HG03175 (cell line): Measurements from ENCODE around the gene DMP1.

ENCODE experiments used
- ATAC-seq: cut with Tn5 transposase; IDR thresholded peaks from one replicate; pipeline ENCODE4 v1.9.1; 2021; ENCODE audit warnings: mild to moderate bottlenecking, moderate library complexity; ENCODE audit not compliant: unreplicated experiment

Gene DMP1

GRCh38 chr4:87649980-87650379 is at the start of gene DMP1:
DMP1 (plus strand) TSS chr4:87650280; CDS start chr4:87656493, 6,213 bp downstream.
- no peak for ATAC-seq

GRCh38 chr4:87601361-87601760 is 48.7 kb upstream of the DMP1 start:
- ATAC-seq: no peak

GRCh38 chr4:87608229-87608628 is 41.9 kb upstream of the DMP1 start, which contains the start of gene DSPP:
DSPP (plus strand) TSS chr4:87608529; CDS start chr4:87610909, 2,380 bp downstream.
- no peak for ATAC-seq

GRCh38 chr4:87614292-87614890 is 35.7 kb upstream of the DMP1 start:
- ATAC-seq: no peak

- no peak for ATAC-seq
Measured at GRCh38 chr4:87616268-87616667, 33.8 kb upstream of the DMP1 start.

- ATAC-seq: no peak
Measured at GRCh38 chr4:87620086-87620485, 30.0 kb upstream of the DMP1 start.

GRCh38 chr4:87620491-87620890 is 29.6 kb upstream of the DMP1 start:
- no peak for ATAC-seq

GRCh38 chr4:87622303-87622702 is 27.8 kb upstream of the DMP1 start:
- ATAC-seq: no peak

GRCh38 chr4:87624698-87625097 is 25.4 kb upstream of the DMP1 start:
- peak; percentile 49 for ATAC-seq

- no peak for ATAC-seq
Measured at GRCh38 chr4:87631668-87632067, 18.4 kb upstream of the DMP1 start.

- no peak for ATAC-seq
Measured at GRCh38 chr4:87632469-87632868, 17.6 kb upstream of the DMP1 start.

GRCh38 chr4:87633243-87633642 is 16.8 kb upstream of the DMP1 start:
- no peak for ATAC-seq

GRCh38 chr4:87644286-87644685 is 5.8 kb upstream of the DMP1 start:
- no peak for ATAC-seq

- no peak for ATAC-seq
Measured at GRCh38 chr4:87650938-87651337, 858 bp downstream of the DMP1 start.

GRCh38 chr4:87651941-87652340 is 1.9 kb downstream of the DMP1 start:
- ATAC-seq: no peak

- ATAC-seq: no peak
Measured at GRCh38 chr4:87654487-87655044, 4.5 kb downstream of the DMP1 start.

- ATAC-seq: no peak
Measured at GRCh38 chr4:87657525-87657924, 7.4 kb downstream of the DMP1 start.

GRCh38 chr4:87659247-87659931 is 9.3 kb downstream of the DMP1 start:
- ATAC-seq: no peak

- no peak for ATAC-seq
Measured at GRCh38 chr4:87662871-87663270, 12.8 kb downstream of the DMP1 start.

GRCh38 chr4:87669373-87669772 is 19.3 kb downstream of the DMP1 start:
- ATAC-seq: no peak

- ATAC-seq: peak; percentile 52
Measured at GRCh38 chr4:87677731-87678130, 27.7 kb downstream of the DMP1 start.

GRCh38 chr4:87679449-87680169 is 29.5 kb downstream of the DMP1 start:
- ATAC-seq: no peak
